Activated CD4-positive, alpha-beta T cell treated with anti-CD3 and anti-CD28 coated beads, Interleukin-2, amount 10 ng/mL, durations not matched to agents 7 days and 5 days (primary cell): ENCODE measurements around the gene PSENEN. TPM values are rescaled to one million over a fixed set of nuclear protein-coding genes. Genes with fewer than 3 reads are reported as not detected.
A peak's percentile ranks its signal among the peaks of the same experiment; 100 is the strongest.

Experiments used
- CTCF ChIA-PET: fragments of 350-600 bp; sonication (Branson Sonifier 250); formaldehyde crosslinking; loops from one replicate; lab custom pipeline; 2021; ENCODE audit warnings: antibody characterized with exemption; lab: Charles Lee
- POLR2A ChIA-PET: fragments of 350-600 bp; sonication (Branson Sonifier 250); formaldehyde crosslinking; loops from one replicate; lab custom pipeline; 2021; ENCODE audit warnings: antibody characterized with exemption; lab: Charles Lee
- DNase-seq: peaks from one replicate; pipeline ENCODE4 v3.0.0-alpha.2; 2020
- H3K27ac Mint-ChIP-seq: one replicate; pipeline ENCODE4 v1.8.0; 2021; ENCODE audit warnings: mild to moderate bottlenecking, moderate library complexity, mixed read lengths
- H3K27me3 Mint-ChIP-seq: one replicate; pipeline ENCODE4 v1.8.0; 2021; ENCODE audit warnings: mixed read lengths
- H3K36me3 Mint-ChIP-seq: one replicate; pipeline ENCODE4 v1.8.0; 2021; ENCODE audit warnings: low read depth, mixed read lengths
- H3K4me1 Mint-ChIP-seq: one replicate; pipeline ENCODE4 v1.8.0; 2021; ENCODE audit warnings: mixed read lengths
- H3K4me3 Mint-ChIP-seq: one replicate; pipeline ENCODE4 v1.8.0; 2021; ENCODE audit warnings: mild to moderate bottlenecking, moderate library complexity, mixed read lengths
- H3K9me3 Mint-ChIP-seq: one replicate; pipeline ENCODE4 v1.8.0; 2021; ENCODE audit warnings: mixed read lengths
- total RNA-seq, 2 experiments: library from RNA; stranded (reverse); gene quantifications; one replicate each; pipeline ENCODE4 v1.2.3, GENCODE V29; 2021

The PSENEN gene
- total RNA-seq, 2 experiments from 2014 or later, result 41.7 to 46.3 TPM

GRCh38 chr19:35776102-35776788 lies 30.8 kb downstream of the PSENEN start:
- ChIA-PET POLR2A (no interaction called here), CTCF (interaction anchor here (1.1 to 1.5 kb wide), 2 partner anchors 28 to 32 kb away, joined by 3 to 4 read pairs; partner anchors contain the start of gene LIN37)
- Mint-ChIP-seq H3K36me3 (peaks cover 17% of the 10 kb centered on the region), H3K4me3 (peak overlapping the region; percentile 82), H3K4me1 (peaks cover 31% of the 10 kb centered on the region), H3K27me3 (no peaks in the 10 kb centered on the region), H3K27ac (peak overlapping the region; percentile 80), H3K9me3 (no peaks in the 10 kb centered on the region)
- DNase-seq, result no peak

DNA sequence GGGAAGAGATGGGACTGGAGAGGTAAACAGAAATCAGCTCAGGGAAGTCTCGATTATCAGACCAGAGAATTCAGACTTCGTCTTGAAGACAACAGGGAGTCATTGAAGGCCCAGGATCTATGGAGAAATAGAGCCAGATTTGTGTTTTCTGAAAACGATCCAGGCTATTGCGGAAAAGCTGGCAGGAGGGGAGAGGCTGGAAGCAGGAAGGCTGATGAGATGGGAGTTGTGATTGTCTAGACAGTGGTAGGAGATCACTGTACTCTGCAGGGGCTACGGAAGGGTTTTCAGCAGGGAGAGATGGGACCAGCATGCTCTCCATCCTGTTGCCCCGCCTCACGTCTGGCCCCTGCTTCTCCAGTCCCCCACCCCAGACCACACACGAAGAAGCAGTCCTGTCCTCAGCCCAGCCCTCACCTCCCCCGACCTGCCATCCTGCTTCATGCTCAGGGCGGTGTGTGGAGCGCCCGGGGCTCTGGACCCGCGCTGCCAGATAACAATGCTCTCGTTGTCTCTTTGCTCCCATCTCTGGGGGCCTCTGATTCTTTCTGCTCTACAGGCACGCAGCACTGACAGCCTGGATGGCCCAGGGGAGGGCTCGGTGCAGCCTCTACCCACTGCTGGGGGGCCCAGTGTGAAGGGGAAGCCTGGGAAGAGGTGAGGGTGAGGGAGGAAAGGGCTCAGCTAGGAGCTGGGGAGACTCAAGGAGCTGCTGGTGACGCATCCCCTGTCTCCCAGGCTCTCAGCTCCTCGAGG lies 31.8 kb downstream of the PSENEN start:
- POLR2A ChIA-PET, result no interaction called here

GRCh38 chr19:35777961-35778360 lies 32.5 kb downstream of the PSENEN start:
- Mint-ChIP-seq H3K27ac (no peak overlapping the region), H3K27me3 (no peaks in the 10 kb centered on the region), H3K9me3 (no peaks in the 10 kb centered on the region), H3K36me3 (peaks cover 28% of the 10 kb centered on the region), H3K4me1 (peaks cover 31% of the 10 kb centered on the region), H3K4me3 (no peak overlapping the region)
- ChIA-PET POLR2A (no interaction called here), CTCF (interaction anchor here (1.1 to 1.5 kb wide), 2 partner anchors 15 to 30 kb away, joined by 3 to 4 read pairs; partner anchors contain the start of gene LIN37)
- no peak for DNase-seq

More for the DNA sequence above, 31.8 kb downstream of the PSENEN start:
- CTCF ChIA-PET, result interaction anchor here (1.1 to 1.5 kb wide), 3 partner anchors 15 to 33 kb away, joined by 3 to 4 read pairs (median 3); partner anchors contain the start of gene LIN37
- DNase-seq, result no peak
- Mint-ChIP-seq H3K27me3 (no peaks in the 10 kb centered on the region), H3K27ac (no peak overlapping the region), H3K36me3 (peaks cover 24% of the 10 kb centered on the region), H3K4me3 (peak overlapping the region; percentile 82), H3K4me1 (peaks cover 31% of the 10 kb centered on the region), H3K9me3 (no peaks in the 10 kb centered on the region)

- no peak for DNase-seq
- no peak overlapping the region for H3K4me3 Mint-ChIP-seq
- CTCF ChIA-PET, result no interaction called here
- no peaks in the 10 kb centered on the region for H3K9me3 Mint-ChIP-seq
- H3K27me3 Mint-ChIP-seq, result no peaks in the 10 kb centered on the region
- POLR2A ChIA-PET, result no interaction called here
- H3K36me3 Mint-ChIP-seq, result peaks cover 28% of the 10 kb centered on the region
- H3K4me1 Mint-ChIP-seq, result peaks cover 31% of the 10 kb centered on the region
- H3K27ac Mint-ChIP-seq, result no peak overlapping the region
These were observed 33.6 kb downstream of the PSENEN start for GRCh38 chr19:35779033-35779432.

GRCh38 chr19:35780058-35780457 lies 34.6 kb downstream of the PSENEN start:
- H3K9me3 Mint-ChIP-seq, result no peaks in the 10 kb centered on the region
- H3K4me3 Mint-ChIP-seq, result no peak overlapping the region
- no peaks in the 10 kb centered on the region for H3K27me3 Mint-ChIP-seq
- ChIA-PET POLR2A (no interaction called here), CTCF (interaction anchor here (0.6 to 1.0 kb wide), 3 partner anchors 9 to 47 kb away, joined by 3 to 5 read pairs (median 3); no protein-coding TSS in a partner anchor)
- H3K27ac Mint-ChIP-seq, result no peak overlapping the region
- H3K4me1 Mint-ChIP-seq, result peaks cover 21% of the 10 kb centered on the region
- DNase-seq, result no peak
- peaks cover 28% of the 10 kb centered on the region for H3K36me3 Mint-ChIP-seq

GRCh38 chr19:35780717-35781116 lies 35.3 kb downstream of the PSENEN start:
- POLR2A ChIA-PET, result no interaction called here
- Mint-ChIP-seq H3K4me3 (no peak overlapping the region), H3K36me3 (peaks cover 28% of the 10 kb centered on the region), H3K9me3 (no peaks in the 10 kb centered on the region), H3K27me3 (no peaks in the 10 kb centered on the region), H3K4me1 (peaks cover 20% of the 10 kb centered on the region), H3K27ac (no peak overlapping the region)
- DNase-seq, result no peak
- CTCF ChIA-PET, result interaction anchor here (0.6 kb wide), 1 partner anchor 46 kb away, joined by 3 read pairs; no protein-coding TSS in a partner anchor

- ChIA-PET CTCF (no interaction called here), POLR2A (no interaction called here)
- peaks cover 28% of the 10 kb centered on the region for H3K36me3 Mint-ChIP-seq
- no peaks in the 10 kb centered on the region for H3K9me3 Mint-ChIP-seq
- no peaks in the 10 kb centered on the region for H3K27me3 Mint-ChIP-seq
- H3K4me3 Mint-ChIP-seq, result no peak overlapping the region
- no peak overlapping the region for H3K27ac Mint-ChIP-seq
- peaks cover 11% of the 10 kb centered on the region for H3K4me1 Mint-ChIP-seq
- no peak for DNase-seq
These were observed 36.2 kb downstream of the PSENEN start for GRCh38 chr19:35781650-35782049.

DNA sequence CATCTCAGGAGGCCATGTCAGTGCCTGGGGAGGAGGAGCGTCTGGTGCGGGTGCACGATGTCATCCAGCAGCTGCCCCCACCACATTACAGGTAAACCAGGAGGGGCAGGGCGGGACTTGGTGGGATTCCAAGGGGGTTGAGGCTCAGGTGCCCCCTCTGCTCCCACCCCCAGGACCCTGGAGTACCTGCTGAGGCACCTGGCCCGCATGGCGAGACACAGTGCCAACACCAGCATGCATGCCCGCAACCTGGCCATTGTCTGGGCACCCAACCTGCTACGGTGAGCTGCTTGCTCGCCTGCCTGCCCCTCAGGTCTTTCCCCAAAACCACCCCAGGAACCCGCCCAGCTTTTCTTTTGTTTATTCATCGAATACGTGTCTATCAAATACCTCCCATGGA lies 37.1 kb downstream of the PSENEN start:
- H3K27me3 Mint-ChIP-seq, result no peaks in the 10 kb centered on the region
- no peak for DNase-seq
- H3K4me1 Mint-ChIP-seq, result peaks cover 7% of the 10 kb centered on the region
- ChIA-PET CTCF (interaction anchor here (0.6 kb wide), 1 partner anchor 19 kb away, joined by 3 read pairs; no protein-coding TSS in a partner anchor), POLR2A (no interaction called here)
- H3K9me3 Mint-ChIP-seq, result no peaks in the 10 kb centered on the region
- peaks cover 28% of the 10 kb centered on the region for H3K36me3 Mint-ChIP-seq
- H3K4me3 Mint-ChIP-seq, result no peak overlapping the region
- peak overlapping the region; percentile 54 for H3K27ac Mint-ChIP-seq

GRCh38 chr19:35783469-35784434 lies 38.3 kb downstream of the PSENEN start:
- POLR2A ChIA-PET, result no interaction called here
- CTCF ChIA-PET, result no interaction called here
- H3K4me3 Mint-ChIP-seq, result no peak overlapping the region
- H3K27ac Mint-ChIP-seq, result no peak overlapping the region
- H3K27me3 Mint-ChIP-seq, result no peaks in the 10 kb centered on the region
- no peaks in the 10 kb centered on the region for H3K9me3 Mint-ChIP-seq
- H3K4me1 Mint-ChIP-seq, result peaks cover 2% of the 10 kb centered on the region
- H3K36me3 Mint-ChIP-seq, result peaks cover 23% of the 10 kb centered on the region
- DNase-seq, result no peak

- ChIA-PET POLR2A (no interaction called here), CTCF (no interaction called here)
- no peaks in the 10 kb centered on the region for H3K9me3 Mint-ChIP-seq
- no peak for DNase-seq
- H3K4me3 Mint-ChIP-seq, result no peak overlapping the region
- H3K27ac Mint-ChIP-seq, result no peak overlapping the region
- no peaks in the 10 kb centered on the region for H3K27me3 Mint-ChIP-seq
- H3K4me1 Mint-ChIP-seq, result no peaks in the 10 kb centered on the region
- peaks cover 17% of the 10 kb centered on the region for H3K36me3 Mint-ChIP-seq
These were observed 39.3 kb downstream of the PSENEN start for GRCh38 chr19:35784503-35785338.

DNA sequence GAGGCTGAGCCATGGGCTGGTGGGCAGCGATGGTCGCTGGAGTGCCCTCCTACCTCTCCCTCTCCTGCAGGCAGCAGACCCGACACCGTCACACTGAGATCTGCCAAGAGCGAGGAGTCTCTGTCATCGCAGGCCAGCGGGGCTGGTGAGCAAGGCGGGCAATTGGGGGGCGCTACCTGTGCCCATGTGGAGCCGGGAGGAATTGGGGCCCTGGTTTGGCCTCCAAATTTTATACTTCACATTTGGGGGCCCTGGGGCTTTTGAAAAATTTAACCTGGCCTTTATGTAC lies 39.8 kb downstream of the PSENEN start:
- Mint-ChIP-seq H3K4me1 (no peaks in the 10 kb centered on the region), H3K27ac (no peak overlapping the region), H3K36me3 (peaks cover 13% of the 10 kb centered on the region), H3K9me3 (no peaks in the 10 kb centered on the region), H3K4me3 (no peak overlapping the region), H3K27me3 (no peaks in the 10 kb centered on the region)
- ChIA-PET POLR2A (no interaction called here), CTCF (no interaction called here)
- no peak for DNase-seq
